GM21423 (cell line): Measurements from ENCODE around the gene HBS1L.

Source experiments
- ATAC-seq: cut with Tn5 transposase; IDR thresholded peaks from one replicate; pipeline ENCODE4 v1.9.1; 2021; ENCODE audit warnings: mild to moderate bottlenecking, moderate library complexity; ENCODE audit not compliant: unreplicated experiment

The HBS1L gene

DNA sequence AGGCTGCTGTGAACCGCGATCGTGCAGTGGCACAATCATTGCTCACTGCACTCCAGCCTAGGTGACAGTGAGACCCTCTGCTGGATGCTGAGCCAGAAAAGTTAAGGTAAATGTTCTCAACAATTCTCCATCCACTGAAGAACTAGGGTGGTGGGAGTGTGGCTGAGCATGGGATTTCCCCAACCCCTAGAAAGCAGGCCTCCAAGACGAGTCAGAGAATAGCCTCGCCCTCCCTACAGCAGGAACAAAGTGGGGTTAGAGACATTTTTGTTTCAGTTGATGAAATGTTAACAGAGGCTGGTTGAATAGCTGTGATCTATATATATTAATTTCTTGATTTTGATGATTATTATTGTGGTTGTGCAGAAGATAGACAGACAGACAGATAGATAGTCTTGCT lies 98.6 kb downstream of the HBS1L start:
- ATAC-seq: no peak

DNA sequence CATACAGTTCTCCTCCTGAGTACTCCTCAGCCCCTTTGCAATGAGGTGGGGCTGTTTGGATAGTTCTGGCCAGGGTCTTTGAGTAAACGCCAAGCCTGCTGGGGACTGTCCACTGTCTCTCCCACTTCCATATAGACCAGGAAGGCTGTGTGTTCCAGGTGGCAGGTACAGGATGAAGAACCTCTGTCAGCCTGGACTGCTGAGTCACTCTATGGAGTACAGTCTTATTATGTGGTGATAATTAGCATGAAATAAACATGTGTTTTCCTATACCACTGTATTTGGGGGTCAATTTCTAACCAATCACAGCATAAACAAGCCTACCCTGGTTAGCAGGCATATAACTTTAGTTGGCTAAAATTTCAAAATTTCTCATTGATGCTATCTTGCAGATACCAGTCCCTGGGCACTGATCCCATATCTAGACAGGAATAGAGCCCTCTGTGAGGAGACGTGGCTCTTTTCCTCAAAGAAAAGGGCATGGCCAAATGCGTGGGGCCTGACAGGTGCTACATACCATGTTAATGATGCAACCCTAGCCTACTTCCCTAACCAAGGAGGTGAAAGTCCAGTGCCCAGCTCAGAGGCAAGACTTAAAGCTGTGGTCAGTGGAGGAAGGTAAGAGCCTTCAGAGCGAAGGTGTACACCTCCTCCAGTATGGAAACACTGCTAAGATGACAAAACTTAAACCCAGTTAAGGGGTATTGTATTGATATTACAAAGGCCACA lies 100.2 kb downstream of the HBS1L start:
- ATAC-seq: no peak

DNA sequence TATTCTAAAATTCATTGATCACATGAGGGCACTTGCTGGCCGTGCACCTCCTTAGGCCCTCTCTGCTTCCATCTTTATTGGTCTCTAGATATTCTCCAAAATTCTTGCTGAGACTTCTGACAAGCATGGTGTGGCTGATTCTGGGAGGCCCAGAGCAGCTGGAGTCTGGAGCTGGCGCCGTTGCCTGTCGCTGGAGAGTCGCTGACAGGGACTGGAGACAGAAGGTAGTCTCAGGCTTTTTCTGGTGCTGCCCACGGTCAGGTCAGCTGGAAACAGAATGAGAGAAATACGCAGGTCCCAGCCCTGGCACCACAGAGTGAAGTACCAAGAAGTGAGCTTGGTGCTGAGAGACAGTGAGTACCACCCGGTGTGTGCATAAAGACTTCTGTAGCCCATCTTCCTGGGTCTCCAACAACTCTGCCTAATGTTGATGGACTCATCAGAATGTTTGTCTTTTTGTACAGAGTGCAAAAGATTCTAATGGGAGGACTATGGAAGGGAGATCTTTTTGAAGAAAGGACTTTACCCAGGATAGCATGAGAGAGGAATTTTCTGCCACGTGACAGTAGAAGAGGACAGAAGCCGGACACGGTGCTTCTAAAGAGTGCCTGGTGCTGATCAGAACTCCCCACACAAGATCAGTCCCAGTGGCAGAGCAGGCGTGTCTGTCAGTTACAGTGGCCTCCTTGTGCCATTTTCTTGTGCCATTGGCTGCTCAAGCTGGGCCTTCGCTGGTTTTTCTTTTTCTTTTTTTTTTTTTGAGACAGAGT lies 102.9 kb downstream of the HBS1L start:
- no peak for ATAC-seq

DNA sequence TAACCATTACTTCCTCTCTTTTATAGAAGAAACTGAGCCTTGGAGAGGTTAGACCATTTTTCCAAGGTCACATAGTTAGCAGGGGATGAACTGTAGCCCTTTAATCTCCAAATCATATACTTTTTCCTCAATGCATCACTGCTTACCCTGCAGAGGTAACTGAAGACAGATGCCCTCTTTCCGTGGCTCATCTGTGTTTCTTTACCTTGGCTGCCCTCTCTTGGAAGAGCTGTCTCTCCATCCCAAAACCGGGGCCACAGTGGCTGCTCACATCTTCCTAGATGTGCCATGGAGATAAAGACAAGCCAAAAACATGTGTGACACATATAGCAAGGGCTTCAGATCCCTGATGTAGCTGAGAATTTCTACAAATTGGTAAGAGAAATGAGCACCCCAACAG lies 104.1 kb downstream of the HBS1L start:
- ATAC-seq: no peak

DNA sequence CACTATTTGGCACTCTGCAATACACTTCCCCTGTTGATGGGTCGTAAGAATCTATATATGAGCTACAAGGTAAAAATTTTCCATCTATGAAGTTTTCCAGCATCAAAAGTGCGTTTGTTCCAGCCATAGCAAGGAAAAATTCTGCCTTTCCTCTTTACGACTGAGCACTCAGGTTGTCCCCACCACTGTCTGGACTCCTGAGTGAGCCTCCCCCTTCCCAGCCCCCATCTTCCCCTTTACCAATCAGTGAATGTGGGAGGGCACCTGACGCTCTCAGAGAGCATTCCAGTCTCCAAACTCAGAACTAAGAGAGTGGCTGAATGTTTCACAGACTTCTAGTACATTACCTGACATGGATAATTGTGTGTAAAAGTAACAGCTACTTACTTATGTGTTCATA lies 104.7 kb downstream of the HBS1L start, which contains the start of gene ALDH8A1:
Gene ALDH8A1 (minus strand): TSS at position 175 of the 400 bp plus-strand sequence. CDS start 48 bp downstream, at position 127.
- no peak for ATAC-seq

DNA sequence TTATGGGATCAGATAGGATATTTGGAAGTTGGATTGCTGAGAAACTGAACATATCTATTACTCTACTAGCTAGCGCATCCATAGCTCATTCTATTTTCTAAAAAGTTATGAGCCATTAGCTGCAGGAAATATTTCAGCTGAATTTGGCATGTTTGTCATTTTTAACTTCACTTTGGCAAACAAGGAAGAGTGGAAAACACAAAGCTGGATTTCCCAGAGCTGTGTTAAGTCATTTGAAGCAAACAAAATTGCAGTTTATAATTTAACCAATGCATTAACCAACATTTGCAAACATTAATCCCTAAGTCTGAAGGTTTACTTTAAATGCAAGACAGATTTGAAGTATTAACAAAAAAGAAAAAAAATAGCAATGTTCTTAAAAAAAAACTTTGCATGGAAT lies 105.9 kb downstream of the HBS1L start:
- ATAC-seq: no peak

DNA sequence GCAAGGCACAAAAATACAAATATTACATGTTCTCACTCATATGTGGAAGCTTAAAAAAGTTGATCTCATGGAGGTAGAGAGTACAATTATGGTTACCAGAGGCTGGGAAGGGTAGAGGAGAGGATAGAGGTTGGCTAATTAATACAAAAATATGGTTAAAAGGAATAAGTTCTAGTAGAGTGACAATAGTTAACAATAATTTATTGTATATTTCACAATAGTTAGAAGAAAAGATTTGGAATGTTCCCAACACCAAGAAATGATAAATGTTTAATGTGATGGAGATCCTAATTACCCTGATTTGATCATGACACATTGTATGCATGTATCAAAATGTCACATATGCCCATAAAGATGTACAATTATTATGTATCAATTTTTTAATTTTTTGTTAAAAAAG lies 106.5 kb downstream of the HBS1L start:
- no peak for ATAC-seq

DNA sequence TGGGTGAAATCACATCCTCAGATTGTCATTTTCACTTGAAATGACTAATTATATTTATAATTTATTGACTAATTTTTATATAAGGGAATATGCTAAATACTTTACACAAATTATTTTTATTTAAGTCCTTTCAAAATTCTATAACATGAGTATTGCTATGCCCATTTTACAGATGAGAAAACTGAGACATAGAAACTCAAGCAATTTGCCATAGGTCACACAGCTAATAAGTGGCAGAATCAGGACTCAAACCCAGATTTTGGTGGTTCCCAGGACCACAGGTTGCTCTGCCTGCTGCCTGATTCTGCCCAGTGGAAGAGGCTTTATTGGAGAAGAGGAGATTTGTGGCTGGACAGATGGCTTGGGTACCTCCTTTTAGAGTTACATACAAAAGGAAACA lies 109.6 kb downstream of the HBS1L start:
- ATAC-seq: no peak

DNA sequence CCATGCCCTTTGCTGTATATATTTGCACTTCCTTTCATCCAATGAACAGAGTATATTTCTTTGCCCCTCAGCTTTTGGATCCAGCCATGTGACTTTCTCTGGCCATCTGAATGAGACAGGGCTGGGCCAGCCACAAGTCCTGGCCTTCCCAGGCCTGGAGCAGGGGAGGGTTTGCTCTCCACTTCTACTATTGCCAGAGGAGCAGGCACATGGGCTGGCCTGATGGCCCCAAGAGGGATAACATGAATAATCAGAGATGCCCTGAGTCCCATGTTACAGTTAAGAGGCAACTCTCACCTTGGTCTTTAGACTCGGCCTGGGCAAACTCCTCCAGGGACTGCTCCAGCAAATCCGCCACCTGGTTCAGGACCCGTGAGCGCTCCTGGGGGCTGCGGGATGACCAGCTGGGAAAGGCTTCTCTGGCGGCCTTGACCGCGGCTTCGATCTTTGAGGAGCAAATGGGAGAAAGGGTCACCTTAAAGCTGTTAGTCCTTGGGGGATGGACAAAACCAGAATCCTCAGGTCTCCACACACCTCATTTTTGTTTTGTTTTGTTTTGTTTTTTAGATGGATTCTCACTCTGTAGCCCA lies 111.0 kb downstream of the HBS1L start:
- no peak for ATAC-seq

DNA sequence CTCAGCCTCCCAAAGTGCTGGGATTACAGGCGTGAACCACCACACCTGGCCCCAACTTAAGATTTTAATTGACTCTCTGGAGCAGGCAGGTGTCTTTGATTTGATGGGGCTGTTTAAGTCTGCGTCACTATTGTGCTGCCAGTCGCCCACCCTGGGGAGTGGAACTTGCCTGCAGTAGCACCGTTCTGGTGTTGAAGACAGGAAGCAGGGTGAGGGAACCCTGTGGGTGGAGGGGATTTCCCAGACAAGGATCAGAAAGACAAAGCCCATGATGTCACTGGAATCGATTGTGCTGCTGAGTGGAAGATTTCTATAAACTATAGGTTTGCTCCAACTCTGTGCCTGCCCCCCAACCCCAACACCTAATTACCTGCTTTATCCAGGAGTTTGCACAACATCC lies 115.7 kb downstream of the HBS1L start:
- ATAC-seq: no peak

DNA sequence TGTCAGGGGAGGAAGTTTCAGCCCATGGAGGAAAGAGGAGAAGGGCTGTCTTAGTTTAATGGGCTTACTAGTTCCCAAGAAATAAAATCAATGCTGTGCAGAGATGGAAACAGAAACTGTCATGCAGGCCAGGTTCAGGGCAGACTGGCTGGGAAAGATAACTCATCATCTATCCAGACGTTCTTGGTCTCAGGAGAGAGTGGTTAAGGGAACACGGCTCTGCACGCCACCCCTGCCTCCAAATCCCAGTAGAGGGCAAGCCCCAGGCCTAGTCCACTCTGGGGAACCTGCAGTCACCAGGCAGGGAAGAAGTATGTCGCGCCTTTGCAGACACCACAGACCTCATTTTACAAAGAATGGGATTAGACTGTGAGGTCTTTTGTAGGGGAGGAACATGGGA lies 117.2 kb downstream of the HBS1L start:
- ATAC-seq: no peak

DNA sequence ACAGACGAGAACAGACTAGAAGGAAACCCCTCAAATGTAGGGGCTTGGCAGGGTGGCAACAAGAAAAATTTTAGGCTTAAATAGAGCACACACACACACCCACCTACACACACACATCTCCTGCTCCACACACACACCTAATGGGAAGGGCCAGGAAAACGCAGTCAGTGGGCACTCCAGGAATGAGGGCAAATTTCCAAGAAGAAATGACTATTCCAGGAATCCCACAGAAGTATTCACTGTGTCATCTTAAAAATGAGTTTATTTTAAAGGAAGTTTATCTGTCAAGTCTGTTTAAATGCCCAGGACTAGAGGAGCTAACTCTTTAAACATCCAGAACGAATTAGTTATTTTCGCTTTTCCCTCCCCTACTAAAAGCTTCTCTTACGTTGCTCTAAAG lies 117.7 kb downstream of the HBS1L start:
- ATAC-seq: no peak

DNA sequence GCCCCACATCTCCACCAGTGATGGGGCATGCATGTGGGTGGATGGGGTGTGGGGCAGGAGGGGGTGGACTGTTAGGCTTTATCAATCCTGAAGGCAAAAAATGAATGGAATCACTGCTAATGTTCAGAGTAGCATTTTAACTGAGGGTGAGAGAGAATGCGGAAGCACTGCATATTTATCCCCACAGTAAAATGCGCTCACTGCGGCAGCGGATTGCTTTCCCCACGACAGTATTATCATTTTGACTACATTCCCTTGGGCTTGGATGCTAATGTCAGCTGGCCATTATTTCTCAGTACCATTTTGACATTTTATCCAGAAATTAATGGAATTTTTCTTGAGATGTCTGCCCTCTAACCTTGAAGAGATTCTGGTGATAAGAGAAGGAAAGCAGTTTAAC lies 118.1 kb downstream of the HBS1L start:
- no peak for ATAC-seq

DNA sequence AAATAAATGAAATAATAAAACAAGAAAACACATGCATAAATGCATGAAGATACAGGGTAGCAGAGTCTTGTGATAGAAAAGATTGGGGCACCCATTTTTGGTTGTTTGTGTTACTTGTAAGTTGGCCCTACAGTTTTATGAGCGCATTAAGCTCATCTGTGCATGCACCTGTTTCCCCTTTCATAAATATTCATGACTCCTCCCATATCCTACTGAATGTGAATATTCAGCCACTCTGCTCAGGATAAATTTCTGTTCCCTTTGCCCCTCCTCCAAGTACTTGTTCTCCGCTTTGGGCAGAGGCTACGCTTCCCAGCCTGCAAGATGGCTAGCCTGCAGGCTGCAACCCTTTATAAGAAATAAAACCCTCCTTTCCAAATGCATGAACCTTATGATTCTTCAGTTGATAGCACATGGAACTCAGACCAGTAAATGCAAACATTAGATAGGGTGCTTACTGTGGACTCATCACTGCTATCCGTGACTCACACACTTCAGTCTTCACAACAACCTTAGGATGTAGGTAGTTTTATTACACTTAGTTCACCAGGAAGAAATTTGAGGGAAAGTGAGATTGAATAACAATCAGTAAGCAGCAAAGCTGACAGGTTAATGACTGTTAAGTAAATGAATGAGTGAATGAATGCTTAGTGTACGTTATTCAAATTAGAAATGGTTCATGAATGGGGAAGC lies 119.7 kb downstream of the HBS1L start:
- ATAC-seq: no peak

DNA sequence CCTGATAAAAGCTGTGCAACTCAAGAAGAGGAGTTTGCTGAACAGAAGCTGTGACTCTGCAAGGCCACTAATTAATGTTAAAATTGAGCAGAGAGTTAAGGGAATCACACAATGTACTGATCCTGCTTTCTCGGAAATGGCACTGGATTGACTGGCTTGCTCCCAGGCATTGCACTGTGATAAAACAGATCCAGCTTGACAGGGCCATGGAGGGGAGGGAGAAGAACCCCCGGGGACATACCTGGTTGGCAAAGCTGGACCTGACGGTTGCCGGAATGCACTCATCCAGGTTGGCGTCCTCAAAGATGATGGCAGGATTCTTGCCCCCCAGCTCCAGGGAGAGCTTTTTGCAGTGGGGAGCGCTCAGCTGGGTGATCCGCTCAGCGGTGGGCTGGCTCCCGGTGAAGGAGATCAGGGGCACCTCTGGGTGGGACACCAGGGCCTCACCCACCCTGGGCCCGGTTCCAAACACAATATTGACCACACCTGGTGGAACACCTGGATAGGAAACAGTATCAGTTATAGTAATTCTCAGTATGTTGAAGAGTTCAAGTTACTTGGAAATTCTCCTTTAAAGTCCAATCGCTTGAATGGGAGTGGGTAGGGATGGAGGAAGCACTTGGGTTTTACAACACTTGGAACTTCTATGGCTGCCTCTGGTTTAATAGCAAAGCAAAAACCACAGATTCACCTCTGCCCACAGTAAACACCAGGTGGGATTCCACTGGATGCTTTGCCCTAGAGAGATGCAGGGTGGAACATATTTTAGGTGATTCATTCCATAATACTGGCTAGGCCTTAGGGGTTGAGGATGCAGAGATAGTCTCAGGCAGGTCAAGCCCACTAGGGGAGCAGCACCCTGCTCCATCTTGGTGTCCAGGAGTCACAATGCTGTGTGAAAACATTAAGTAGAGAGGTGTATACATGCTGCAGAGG lies 121.8 kb downstream of the HBS1L start:
- no peak for ATAC-seq

DNA sequence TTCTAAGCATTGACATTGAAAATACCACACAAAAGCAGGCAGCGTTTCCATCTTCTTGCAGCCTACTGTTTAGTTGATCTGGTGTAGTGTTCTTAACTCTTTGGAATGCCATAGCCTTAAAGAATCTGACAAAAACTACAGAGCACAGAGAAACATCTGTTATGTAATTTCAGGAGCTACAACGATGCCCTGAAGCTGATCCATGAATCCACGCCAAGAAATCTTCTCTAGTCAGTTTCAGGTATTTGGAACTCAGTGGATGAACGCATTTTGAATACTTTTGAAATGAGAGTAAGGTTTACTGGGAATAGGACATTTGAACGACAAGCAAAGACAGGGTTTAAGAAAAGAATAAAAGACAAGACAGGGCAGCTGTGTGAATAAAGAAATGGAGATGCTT lies 122.5 kb downstream of the HBS1L start:
- ATAC-seq: no peak

DNA sequence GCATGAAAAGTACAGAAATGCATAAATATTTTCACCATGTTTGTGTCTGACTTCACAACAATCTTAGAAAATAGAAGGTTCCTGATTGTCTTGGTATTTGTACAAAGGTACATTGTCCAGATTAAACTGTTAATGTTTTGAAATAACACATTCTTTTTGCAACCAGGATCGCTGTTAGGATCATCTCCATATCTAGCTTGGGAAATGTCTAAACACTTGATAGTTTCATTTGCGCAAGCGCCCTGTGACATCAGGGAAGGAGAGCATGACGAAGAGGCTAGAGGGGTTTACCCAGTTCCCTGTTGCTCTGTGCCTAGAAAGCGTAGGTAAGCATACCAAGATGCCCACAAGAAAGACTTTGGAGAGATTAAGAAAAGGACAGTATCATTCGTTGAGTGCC lies 124.2 kb downstream of the HBS1L start:
- ATAC-seq: no peak

DNA sequence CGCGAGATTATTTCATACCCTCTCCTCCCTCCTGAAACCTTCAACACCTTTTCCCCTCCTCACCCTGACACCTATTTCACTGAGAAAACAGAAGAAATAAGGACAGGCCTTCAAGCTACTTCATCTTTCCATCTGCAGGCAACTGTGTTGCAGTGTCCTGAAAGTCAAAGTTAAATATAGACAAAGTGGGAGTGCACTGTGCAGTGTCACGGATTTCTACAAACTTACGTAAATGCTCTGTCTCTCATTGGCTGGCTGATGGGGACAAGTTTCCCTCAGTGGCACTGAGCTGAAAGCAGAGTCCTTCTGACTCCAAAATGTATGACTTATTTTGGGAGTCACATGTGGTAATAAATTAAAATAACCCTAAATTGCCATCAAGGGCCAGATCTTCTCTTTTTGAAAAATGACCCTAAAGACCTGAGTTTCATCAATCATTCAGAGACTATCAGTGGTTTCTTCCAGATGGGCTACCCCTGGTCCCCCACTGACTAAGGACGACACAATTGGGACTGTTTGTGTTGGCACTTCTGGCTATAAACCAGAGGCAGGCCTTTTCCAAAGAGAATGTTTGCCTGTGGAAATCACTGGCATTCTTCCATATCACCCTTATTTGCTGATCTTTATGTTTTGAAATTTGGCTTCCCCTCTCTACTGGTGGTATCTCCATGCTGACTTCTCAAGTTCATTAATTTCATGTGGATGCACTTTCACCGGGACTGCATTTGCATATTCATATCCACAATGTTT lies 126.3 kb downstream of the HBS1L start:
- no peak for ATAC-seq

DNA sequence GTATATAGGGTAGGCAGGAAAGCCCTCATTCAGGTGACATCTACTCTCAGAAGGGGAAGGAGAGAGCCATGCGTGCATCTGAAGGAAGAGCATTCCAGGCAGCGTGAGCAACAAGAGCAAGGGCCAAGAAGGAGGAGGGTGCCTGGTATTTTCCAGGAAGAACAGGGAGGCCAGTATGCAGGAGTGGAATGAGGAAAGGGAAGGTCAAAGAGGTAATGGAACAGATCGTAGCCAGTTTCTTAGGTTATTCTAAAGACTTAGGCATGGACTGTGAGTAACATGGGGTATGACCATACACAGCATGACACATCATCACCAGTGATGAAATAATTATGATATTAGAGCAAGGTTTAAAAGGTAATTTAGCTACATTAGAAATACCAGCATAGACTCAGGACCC lies 128.8 kb downstream of the HBS1L start:
- no peak for ATAC-seq
